ENCODE measurements around the gene PCSK6. TPM values are rescaled to one million over a fixed set of nuclear protein-coding genes. Genes with fewer than 3 reads are reported as not detected.

PCSK6 gene
- total RNA-seq, 2 experiments from 2014 or later: 2.7 to 3.0 TPM

- no peak overlapping the region for H3K27ac Mint-ChIP-seq
- no peaks in the 10 kb centered on the region for H3K4me1 Mint-ChIP-seq (ENCODE audit: low read depth)
- TF ChIP-seq CTCF (IDR thresholded peaks at IDR 0.05): no peak
- no peak for ATAC-seq
- POLR2A ChIA-PET: no interaction called here
- H3K36me3 Mint-ChIP-seq (ENCODE audit: low read depth): no peaks in the 10 kb centered on the region
- CTCF ChIA-PET: interaction anchor here (0.9 kb wide), 1 partner anchor 18 kb away, joined by 4 read pairs; no protein-coding TSS in a partner anchor
- no peak overlapping the region for H3K4me3 Mint-ChIP-seq
- intact Hi-C loops (cut with micrococcal nuclease): no loop called here
- DNase-seq: no peak
- H3K27me3 Mint-ChIP-seq: peaks cover 3% of the 10 kb centered on the region
- H3K9me3 Mint-ChIP-seq: peaks cover 19% of the 10 kb centered on the region
These were observed 30.9 kb upstream of the PCSK6 start for GRCh38 chr15:101520395-101520794.

- POLR2A ChIA-PET: no interaction called here
- DNase-seq: no peak
These were observed 28.0 kb upstream of the PCSK6 start for GRCh38 chr15:101517504-101517903.

DNA sequence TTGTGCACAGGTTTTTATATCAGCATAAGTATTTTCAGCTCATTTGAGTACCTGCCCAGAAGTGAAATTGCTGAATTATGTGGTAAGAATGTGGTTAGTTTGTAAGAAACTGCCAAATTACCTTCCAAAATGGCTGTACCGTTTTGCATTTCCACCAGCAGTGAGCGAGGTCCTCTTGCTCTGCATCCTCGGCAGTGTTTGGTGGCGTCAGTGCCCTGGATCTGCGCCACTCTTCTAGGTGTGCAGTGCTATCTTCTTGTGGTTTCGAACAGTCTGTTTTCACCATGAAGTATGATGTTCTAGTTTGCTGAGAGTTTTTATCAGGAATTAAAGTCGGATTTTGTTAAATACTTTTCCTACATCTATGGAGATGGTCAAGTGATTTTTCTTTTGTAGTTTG is 24.8 kb upstream of the PCSK6 start:
- TF ChIP-seq CTCF (IDR thresholded peaks at IDR 0.05): no peak
- Mint-ChIP-seq H3K27me3 (peaks cover 6% of the 10 kb centered on the region), H3K4me1 (ENCODE audit: low read depth) (no peaks in the 10 kb centered on the region), H3K4me3 (no peak overlapping the region), H3K9me3 (peaks cover 22% of the 10 kb centered on the region), H3K27ac (no peak overlapping the region), H3K36me3 (ENCODE audit: low read depth) (no peaks in the 10 kb centered on the region)
- ATAC-seq (no peak), DNase-seq (no peak)
- POLR2A ChIA-PET: no interaction called here
- intact Hi-C loops (cut with micrococcal nuclease): no loop called here
- CTCF ChIA-PET: interaction anchor here (0.7 to 1.7 kb wide), 3 partner anchors 13 to 139 kb away, joined by 3 to 10 read pairs (median 4); no protein-coding TSS in a partner anchor

More at GRCh38 chr15:101517504-101517903, 28.0 kb upstream of the PCSK6 start:
- Mint-ChIP-seq H3K9me3 (peaks cover 22% of the 10 kb centered on the region), H3K4me1 (ENCODE audit: low read depth) (no peaks in the 10 kb centered on the region), H3K27ac (no peak overlapping the region), H3K36me3 (ENCODE audit: low read depth) (no peaks in the 10 kb centered on the region), H3K27me3 (no peaks in the 10 kb centered on the region), H3K4me3 (no peak overlapping the region)
- intact Hi-C loops (cut with micrococcal nuclease): no loop called here
- CTCF ChIA-PET: no interaction called here
- no peak for ATAC-seq
- no peak for TF ChIP-seq CTCF (IDR thresholded peaks at IDR 0.05)

- no peak for TF ChIP-seq CTCF (IDR thresholded peaks at IDR 0.05)
- Mint-ChIP-seq H3K27me3 (peaks cover 7% of the 10 kb centered on the region), H3K4me1 (ENCODE audit: low read depth) (no peaks in the 10 kb centered on the region), H3K36me3 (ENCODE audit: low read depth) (no peaks in the 10 kb centered on the region), H3K27ac (no peak overlapping the region), H3K4me3 (no peak overlapping the region), H3K9me3 (peaks cover 10% of the 10 kb centered on the region)
- DNase-seq (no peak), ATAC-seq (no peak)
- intact Hi-C loops (cut with micrococcal nuclease): no loop called here
- POLR2A ChIA-PET: no interaction called here
- CTCF ChIA-PET: interaction anchor here (1.0 to 1.9 kb wide), 3 partner anchors 10 to 130 kb away, joined by 3 to 4 read pairs (median 3); no protein-coding TSS in a partner anchor
These were observed 22.2 kb upstream of the PCSK6 start for GRCh38 chr15:101511717-101512116.

- TF ChIP-seq CTCF (IDR thresholded peaks at IDR 0.05): no peak
- intact Hi-C loops (cut with micrococcal nuclease): no loop called here
- ATAC-seq: no peak
- Mint-ChIP-seq H3K4me1 (ENCODE audit: low read depth) (no peaks in the 10 kb centered on the region), H3K36me3 (ENCODE audit: low read depth) (no peaks in the 10 kb centered on the region), H3K27me3 (peaks cover 7% of the 10 kb centered on the region), H3K27ac (no peak overlapping the region), H3K9me3 (peaks cover 4% of the 10 kb centered on the region), H3K4me3 (no peak overlapping the region)
- CTCF ChIA-PET: interaction anchor here (1.3 to 1.9 kb wide), 2 partner anchors 8 to 9 kb away, joined by 3 to 4 read pairs; no protein-coding TSS in a partner anchor
- POLR2A ChIA-PET: no interaction called here
- DNase-seq: no peak
These were observed 21.0 kb upstream of the PCSK6 start for GRCh38 chr15:101510212-101511197.
